Endodermal cell (in vitro differentiated cells): ENCODE data around the gene OMP. TPM values are rescaled to one million over a fixed set of nuclear protein-coding genes. Genes with fewer than 3 reads are reported as not detected.
A peak's percentile ranks its signal among the peaks of the same experiment; 100 is the strongest.

Experiments used
- DNase-seq: peaks from one replicate; pipeline ENCODE4 v3.0.0-alpha.2; 2017
- H3K27ac ChIP-seq: 2 replicates; pipeline ENCODE4 v1.5.1; 2013; ENCODE audit warnings: mild to moderate bottlenecking, low read depth, low read length, moderate library complexity
- H3K27me3 ChIP-seq: 2 replicates; pipeline ENCODE4 v1.6.1; 2013; ENCODE audit warnings: mild to moderate bottlenecking, low read length, moderate library complexity; ENCODE audit not compliant: insufficient read depth, control insufficient read depth, poor library complexity, severe bottlenecking
- H3K36me3 ChIP-seq: 2 replicates; pipeline ENCODE4 v1.7.0; 2013; ENCODE audit warnings: mild to moderate bottlenecking, low read length, moderate library complexity; ENCODE audit not compliant: control insufficient read depth, insufficient read depth
- H3K4me1 ChIP-seq: one replicate; pipeline ENCODE4 v1.7.0; 2013; ENCODE audit warnings: low read length; ENCODE audit not compliant: control insufficient read depth, insufficient read depth
- H3K4me3 ChIP-seq: 2 replicates; pipeline ENCODE4 v1.5.1; 2013; ENCODE audit warnings: mild to moderate bottlenecking, low read length, moderate library complexity
- H3K9ac ChIP-seq: 2 replicates; pipeline ENCODE4 v1.6.1; 2013; ENCODE audit warnings: mild to moderate bottlenecking, low read length, moderate library complexity; ENCODE audit not compliant: poor library complexity, severe bottlenecking; ENCODE audit errors: extremely low read depth
- H3K9me3 ChIP-seq: 2 replicates; pipeline ENCODE4 v1.6.1; 2013; ENCODE audit warnings: mild to moderate bottlenecking, low read length, moderate library complexity; ENCODE audit not compliant: control insufficient read depth
- H3K27ac Mint-ChIP-seq: 2 replicates; pipeline ENCODE4 v1.8.0; 2020; ENCODE audit warnings: mixed read lengths
- H3K27me3 Mint-ChIP-seq: 2 replicates; pipeline ENCODE4 v1.8.0; 2021; ENCODE audit warnings: mild to moderate bottlenecking, mixed read lengths; ENCODE audit not compliant: insufficient read depth
- H3K36me3 Mint-ChIP-seq: 2 replicates; pipeline ENCODE4 v1.8.0; 2020; ENCODE audit warnings: low read depth, mixed read lengths
- H3K4me1 Mint-ChIP-seq: 2 replicates; pipeline ENCODE4 v1.8.0; 2020; ENCODE audit warnings: mixed read lengths
- H3K4me3 Mint-ChIP-seq: 2 replicates; pipeline ENCODE4 v1.8.0; 2020; ENCODE audit warnings: mild to moderate bottlenecking, moderate library complexity, mixed read lengths
- H3K9me3 Mint-ChIP-seq: 2 replicates; pipeline ENCODE4 v1.8.0; 2020; ENCODE audit warnings: mild to moderate bottlenecking, mixed read lengths
- CTCF ChIP-seq: fragments of 200-600 bp; sonication (generic); conservative IDR thresholded peaks from 2 replicates; pipeline ENCODE4 v1.5.0; 2021; ENCODE audit warnings: antibody characterized with exemption, mild to moderate bottlenecking
- WGBS, 2 experiments: methylation state at CpG; one replicate each; pipeline versions ENCODE4 v1.1.5 to v1.1.7; 2013; ENCODE audit warnings: missing lambda C conversion rate in 2 of 2, mixed read lengths in 1 of 2; ENCODE audit not compliant: insufficient coverage in 1 of 2, insufficient read length in 1 of 2; 5-methylcytosine and 5-hydroxymethylcytosine counted together
- total RNA-seq, 2 donors: library from RNA; stranded (reverse); fragmentation: NEBNext Ultra II Directional in 1 of 2; extraction: Animal tissue kit (Norgen Biotek cat#: 25700) in 1 of 2; gene quantifications; 2 replicates in 1 of 2; 3 replicates in 1 of 2; pipeline ENCODE4 v1.2.1, GENCODE V29; 2021

The OMP gene
- total RNA-seq, 2 donors from 2014 or later: 1.6 to 1.7 TPM

GRCh38 chr11:77126156-77126775 lies 23.6 kb downstream of the OMP start:
- Histone ChIP-seq H3K9me3 (no peaks in the 10 kb centered on the region), H3K27me3 (no peaks in the 10 kb centered on the region), H3K9ac (no peak overlapping the region), H3K4me1 (no peaks in the 10 kb centered on the region), H3K36me3 (no peaks in the 10 kb centered on the region), H3K27ac (no peak overlapping the region), H3K4me3 (no peak overlapping the region)
- DNase-seq: no peak
- Mint-ChIP-seq H3K27me3 (peaks cover 6% of the 10 kb centered on the region), H3K9me3 (no peaks in the 10 kb centered on the region), H3K4me3 (peak overlapping the region; percentile 49), H3K36me3 (peaks cover 7% of the 10 kb centered on the region), H3K27ac (no peak overlapping the region), H3K4me1 (peaks cover 9% of the 10 kb centered on the region)
- 86 to 93% methylated on average over 15 to 17 of the region's 17 CpGs for WGBS, 2 experiments
- no peak for TF ChIP-seq CTCF

DNA sequence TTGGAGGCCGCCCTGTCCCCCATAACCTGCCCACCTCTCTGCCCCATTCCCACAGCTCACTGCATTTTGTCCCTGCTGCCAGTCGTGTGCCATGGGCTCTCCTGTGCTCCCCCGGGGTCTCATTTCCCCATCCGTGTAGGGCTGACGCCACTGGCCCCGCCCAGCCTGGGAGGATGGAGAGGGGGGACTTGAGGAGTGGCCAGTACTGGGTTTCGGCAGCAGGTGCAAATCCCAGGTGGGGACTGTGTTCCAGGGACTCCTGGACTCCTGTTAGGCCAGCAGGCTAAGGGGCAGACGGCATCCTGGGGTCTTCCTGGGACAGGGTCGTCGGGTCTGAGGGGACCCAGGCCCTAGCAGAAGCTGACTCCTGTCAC lies 24.2 kb downstream of the OMP start:
- Histone ChIP-seq H3K4me3 (peak overlapping the region; percentile 77), H3K9me3 (no peaks in the 10 kb centered on the region), H3K4me1 (no peaks in the 10 kb centered on the region), H3K27me3 (no peaks in the 10 kb centered on the region), H3K27ac (no peak overlapping the region), H3K36me3 (no peaks in the 10 kb centered on the region), H3K9ac (no peak overlapping the region)
- WGBS, 2 experiments: 25 to 47% methylated on average over 3 to 10 of the region's 10 CpGs
- no peak for TF ChIP-seq CTCF
- Mint-ChIP-seq H3K27ac (no peak overlapping the region), H3K4me3 (peak overlapping the region; percentile 49), H3K4me1 (peaks cover 9% of the 10 kb centered on the region), H3K9me3 (no peaks in the 10 kb centered on the region), H3K27me3 (peaks cover 6% of the 10 kb centered on the region), H3K36me3 (peaks cover 7% of the 10 kb centered on the region)
- no peak for DNase-seq

DNA sequence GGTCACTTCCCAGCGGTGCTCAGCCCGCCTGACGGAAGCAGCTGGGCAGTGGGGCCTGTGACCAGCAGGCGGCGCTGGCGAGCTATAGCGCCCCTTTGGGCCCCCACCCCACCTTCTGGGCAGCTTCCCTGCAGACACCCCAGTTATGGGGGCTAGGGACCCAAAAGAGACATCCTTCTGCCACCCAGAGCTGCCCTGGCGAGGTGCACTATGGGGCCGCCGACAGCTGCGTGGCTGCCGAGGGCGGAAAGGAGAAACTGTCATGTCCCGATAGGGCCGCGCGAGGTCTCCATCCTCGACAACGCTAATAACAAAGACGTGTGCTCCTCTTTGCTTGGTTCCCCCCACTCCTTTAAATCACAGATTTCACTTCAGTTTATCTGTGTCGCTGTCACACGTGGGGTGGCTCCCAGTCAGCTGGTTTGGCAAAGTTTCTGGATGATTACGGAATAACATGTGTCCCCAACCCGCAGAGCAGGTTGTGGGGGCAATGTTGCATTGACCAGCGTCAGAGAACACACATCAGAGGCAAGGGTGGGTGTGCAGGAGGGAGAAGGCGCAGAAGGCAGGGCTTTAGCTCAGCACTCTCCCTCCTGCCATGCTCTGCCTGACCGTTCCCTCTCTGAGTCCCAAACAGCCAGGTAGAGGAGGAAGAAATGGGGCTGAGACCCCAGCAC lies 24.7 kb downstream of the OMP start:
- no peaks in the 10 kb centered on the region for H3K27me3 ChIP-seq
- Mint-ChIP-seq H3K4me3 (peak overlapping the region; percentile 49), H3K4me1 (peaks cover 9% of the 10 kb centered on the region), H3K36me3 (peaks cover 7% of the 10 kb centered on the region), H3K27me3 (peaks cover 6% of the 10 kb centered on the region), H3K9me3 (no peaks in the 10 kb centered on the region), H3K27ac (no peak overlapping the region)
- whole genome bisulfite sequencing, 2 experiments: 12 to 13% methylated on average over 12 to 27 of the region's 27 CpGs
- no peaks in the 10 kb centered on the region for H3K9me3 ChIP-seq
- H3K4me3 ChIP-seq: peak overlapping the region; percentile 77
- no peaks in the 10 kb centered on the region for H3K4me1 ChIP-seq
- H3K9ac ChIP-seq: no peak overlapping the region
- no peaks in the 10 kb centered on the region for H3K36me3 ChIP-seq
- TF ChIP-seq CTCF: peak; percentile 100
- H3K27ac ChIP-seq: no peak overlapping the region
- DNase-seq: peak; percentile 88
